ENCODE measurements around the gene IPO9.
"Not testable (repeated sequence)": the region's sequence is repeated elsewhere in the genome, so short reads cannot be mapped to it uniquely, and the experiment has no call there.

The IPO9 gene

DNA sequence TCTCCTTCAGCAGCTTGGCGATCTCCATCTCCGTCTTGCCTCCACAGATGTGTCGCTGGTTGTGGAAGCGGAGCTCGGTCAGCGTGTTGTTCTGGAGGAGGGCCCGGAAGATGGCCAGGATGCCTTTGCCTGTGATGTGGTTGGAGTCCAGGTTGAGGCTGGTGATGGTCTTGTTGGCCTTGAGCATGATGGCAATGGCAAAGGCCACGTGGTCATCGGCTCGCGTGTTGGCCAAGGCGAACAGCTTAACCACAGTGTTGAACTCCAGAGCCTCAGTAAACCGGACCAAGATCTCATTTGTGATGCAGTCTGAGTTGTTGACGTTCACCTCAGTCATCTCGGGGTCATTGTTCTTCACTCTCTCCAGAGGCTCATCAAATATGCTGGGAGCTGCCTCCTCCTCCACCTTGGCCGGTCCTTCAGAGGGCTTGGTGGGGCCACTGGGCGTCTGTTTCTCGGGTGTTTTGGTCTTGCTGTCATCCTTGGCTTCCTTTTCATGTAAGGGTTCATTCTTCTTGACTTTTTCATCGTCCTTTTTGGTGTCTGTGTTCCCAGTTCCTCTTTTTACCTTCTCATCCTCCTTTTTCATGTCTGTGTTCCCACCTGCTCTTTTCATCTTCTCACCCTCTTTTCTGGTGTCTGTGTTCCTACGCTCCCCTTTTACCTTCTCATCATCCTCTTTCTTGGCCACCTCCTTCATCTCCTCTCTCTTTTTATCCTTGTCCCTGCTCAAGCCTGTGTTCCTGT lies 70.9 kb downstream of the IPO9 start:
- TF ChIP-seq, protein P1, sequence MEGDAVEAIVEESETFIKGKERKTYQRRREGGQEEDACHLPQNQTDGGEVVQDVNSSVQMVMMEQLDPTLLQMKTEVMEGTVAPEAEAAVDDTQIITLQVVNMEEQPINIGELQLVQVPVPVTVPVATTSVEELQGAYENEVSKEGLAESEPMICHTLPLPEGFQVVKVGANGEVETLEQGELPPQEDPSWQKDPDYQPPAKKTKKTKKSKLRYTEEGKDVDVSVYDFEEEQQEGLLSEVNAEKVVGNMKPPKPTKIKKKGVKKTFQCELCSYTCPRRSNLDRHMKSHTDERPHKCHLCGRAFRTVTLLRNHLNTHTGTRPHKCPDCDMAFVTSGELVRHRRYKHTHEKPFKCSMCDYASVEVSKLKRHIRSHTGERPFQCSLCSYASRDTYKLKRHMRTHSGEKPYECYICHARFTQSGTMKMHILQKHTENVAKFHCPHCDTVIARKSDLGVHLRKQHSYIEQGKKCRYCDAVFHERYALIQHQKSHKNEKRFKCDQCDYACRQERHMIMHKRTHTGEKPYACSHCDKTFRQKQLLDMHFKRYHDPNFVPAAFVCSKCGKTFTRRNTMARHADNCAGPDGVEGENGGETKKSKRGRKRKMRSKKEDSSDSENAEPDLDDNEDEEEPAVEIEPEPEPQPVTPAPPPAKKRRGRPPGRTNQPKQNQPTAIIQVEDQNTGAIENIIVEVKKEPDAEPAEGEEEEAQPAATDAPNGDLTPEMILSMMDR (IDR thresholded peaks at IDR 0.05; ENCODE audit: low read depth, low read length, missing control alignments), result no peak
- no peak overlapping the region for H3K4me3 ChIP-seq (replicated peaks; ENCODE audit: low read depth, low read length)
- DNase-seq (ENCODE audit: extremely low read depth, low read depth), result no peak

DNA sequence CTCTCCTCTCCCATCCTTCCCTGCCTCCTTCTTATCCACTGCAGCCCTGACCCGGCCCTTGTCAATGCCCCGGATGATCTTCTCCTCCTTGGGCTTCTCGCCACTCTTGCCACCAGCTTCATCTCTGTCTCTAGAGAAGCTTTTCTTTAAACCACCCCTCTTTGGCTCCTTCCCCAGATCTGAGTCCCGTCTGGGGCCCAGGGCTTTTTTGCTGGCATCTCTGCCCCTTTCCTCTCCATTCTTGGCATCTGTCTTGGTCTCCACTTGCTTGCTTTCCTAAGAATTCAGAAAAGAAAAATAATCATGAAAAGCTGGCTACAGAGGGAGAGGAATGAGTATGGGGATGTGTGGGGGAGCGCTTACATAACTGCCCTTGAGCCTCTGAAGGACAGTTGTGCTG lies 71.5 kb downstream of the IPO9 start:
- DNase-seq (ENCODE audit: extremely low read depth, low read depth), result no peak
- TF ChIP-seq, protein P1 (IDR thresholded peaks at IDR 0.05; ENCODE audit: low read depth, low read length, missing control alignments), result no peak
- H3K4me3 ChIP-seq (replicated peaks; ENCODE audit: low read depth, low read length), result no peak overlapping the region

DNA sequence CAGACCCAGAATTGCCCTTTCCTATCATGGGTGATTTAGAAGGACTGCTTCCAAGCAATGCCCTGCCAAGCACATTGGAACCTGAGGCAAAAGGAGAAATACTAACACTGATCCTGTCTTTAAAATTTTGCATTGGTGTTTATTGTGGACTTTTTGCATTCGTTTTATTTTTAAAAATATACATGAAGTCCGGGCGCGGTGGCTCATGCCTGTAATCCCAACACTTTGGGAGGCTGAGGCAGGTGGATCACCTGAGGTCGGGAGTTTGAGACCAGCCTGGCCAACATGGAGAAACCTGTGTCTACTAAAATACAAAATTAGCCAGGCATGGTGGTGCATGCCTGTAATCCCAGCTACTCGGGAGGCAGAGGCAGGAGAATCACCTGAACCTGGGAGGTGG lies 72.1 kb downstream of the IPO9 start:
- not testable (repeated sequence) for H3K4me3 ChIP-seq (replicated peaks; ENCODE audit: low read depth, low read length); DNase-seq (ENCODE audit: extremely low read depth, low read depth)

DNA sequence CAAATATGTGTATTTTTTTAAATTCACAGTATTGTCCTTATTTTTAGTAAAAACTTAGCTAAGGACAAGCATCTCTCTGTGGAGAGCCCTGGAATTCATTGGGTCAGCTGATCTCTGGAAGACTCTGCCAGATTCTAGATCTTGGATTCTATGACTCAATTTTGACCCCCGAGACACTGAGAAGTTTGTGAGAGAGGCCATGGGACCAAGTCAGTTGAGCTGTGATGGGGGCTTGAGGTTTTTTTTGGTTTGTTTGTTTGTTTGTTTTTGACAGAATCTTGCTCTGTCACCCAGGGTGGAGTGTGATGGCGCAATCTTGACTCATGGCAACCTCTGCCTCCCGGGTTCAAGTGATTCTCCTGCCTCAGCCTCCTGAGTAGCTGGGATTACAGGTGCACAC lies 73.2 kb downstream of the IPO9 start:
- H3K4me3 ChIP-seq (replicated peaks; ENCODE audit: low read depth, low read length), result no peak overlapping the region
- TF ChIP-seq, protein P1 (IDR thresholded peaks at IDR 0.05; ENCODE audit: low read depth, low read length, missing control alignments), result no peak
- DNase-seq (ENCODE audit: extremely low read depth, low read depth), result no peak

DNA sequence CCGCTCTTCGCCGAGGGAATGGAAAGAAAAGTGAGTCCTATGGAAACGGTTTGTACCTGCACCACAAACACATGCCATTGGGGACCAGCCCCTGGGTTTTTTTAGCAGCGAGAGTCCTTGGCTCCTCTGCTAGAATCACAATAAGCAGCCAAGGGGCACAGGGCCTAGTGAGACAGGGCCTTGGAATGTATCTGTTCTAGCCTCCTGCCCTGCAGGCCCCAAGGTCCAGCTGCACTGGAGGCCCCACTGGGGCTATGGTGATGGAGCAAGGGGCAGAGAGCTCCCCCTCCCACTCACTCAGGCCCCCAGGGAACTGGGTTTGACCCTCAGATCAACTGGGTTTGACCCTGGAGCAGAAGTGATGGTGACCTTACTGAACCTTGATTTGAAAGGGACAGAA lies 74.2 kb downstream of the IPO9 start:
- no peak for DNase-seq (ENCODE audit: extremely low read depth, low read depth)
- TF ChIP-seq, protein P1 (IDR thresholded peaks at IDR 0.05; ENCODE audit: low read depth, low read length, missing control alignments), result no peak
- no peak overlapping the region for H3K4me3 ChIP-seq (replicated peaks; ENCODE audit: low read depth, low read length)

DNA sequence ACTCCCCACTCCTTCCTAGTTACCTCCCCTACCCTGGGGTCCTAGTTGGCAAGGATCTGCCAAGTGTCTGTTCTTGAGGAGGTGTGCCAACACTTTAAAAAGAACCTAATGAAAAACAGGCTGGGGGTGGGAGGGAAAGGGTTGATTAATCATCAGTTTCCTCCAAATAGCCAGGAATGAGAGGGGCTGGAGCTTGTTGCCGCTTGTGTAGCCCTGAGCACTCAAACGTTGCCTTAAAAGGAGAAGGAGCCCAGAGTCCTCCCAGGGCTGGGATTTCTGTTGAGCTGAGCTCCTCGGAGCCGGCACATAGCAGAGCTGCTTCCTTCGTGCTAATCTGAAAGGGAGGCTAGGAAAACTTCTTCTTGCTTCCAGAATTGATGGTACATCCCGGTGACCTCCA lies 75.6 kb downstream of the IPO9 start:
- H3K4me3 ChIP-seq (replicated peaks; ENCODE audit: low read depth, low read length), result no peak overlapping the region
- peak; percentile 70 for DNase-seq (ENCODE audit: extremely low read depth, low read depth)
- TF ChIP-seq, protein P1 (IDR thresholded peaks at IDR 0.05; ENCODE audit: low read depth, low read length, missing control alignments), result no peak

DNA sequence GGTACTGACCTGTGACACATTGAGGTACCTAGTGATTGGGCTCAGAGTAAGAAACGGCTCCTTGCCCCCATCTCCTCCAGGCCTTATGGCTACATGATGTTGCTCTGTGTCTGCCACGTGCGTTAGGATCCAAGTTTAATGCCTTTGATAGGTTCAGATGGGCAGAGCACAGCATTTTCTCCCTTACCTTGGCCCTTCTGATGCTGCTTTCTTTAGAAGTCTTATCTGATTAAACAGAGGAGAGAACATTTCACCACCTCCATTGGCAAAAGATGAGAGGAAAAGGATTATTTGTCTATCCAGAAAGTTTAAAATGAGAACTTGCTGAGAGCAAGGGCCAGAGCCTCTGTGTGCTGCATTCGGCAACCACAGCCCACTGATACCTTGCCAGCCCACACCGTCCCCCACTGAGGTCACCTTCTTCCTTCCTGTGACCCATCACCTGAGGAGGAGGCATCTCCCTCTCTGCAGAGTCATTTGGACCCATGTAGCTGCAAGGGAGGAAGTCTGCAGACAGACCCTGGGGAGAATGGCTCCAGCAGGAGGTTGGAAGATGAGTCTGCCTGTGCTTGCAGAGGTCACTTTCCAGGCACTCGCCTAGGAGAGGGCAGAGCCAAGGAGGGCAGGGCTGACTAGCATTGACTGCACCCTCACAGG lies 76.4 kb downstream of the IPO9 start:
- DNase-seq (ENCODE audit: extremely low read depth, low read depth), result no peak
- TF ChIP-seq, protein P1 (IDR thresholded peaks at IDR 0.05; ENCODE audit: low read depth, low read length, missing control alignments), result no peak
- H3K4me3 ChIP-seq (replicated peaks; ENCODE audit: low read depth, low read length), result no peak overlapping the region
